ENCODE measurements around the gene MBD3L5.

- TF ChIP-seq CTCF (IDR thresholded peaks at IDR 0.05) (no peak), POLR2A (IDR thresholded peaks at IDR 0.05) (no peak)
Measured at GRCh38 chr19:6988257-6988656, 42.1 kb upstream of the MBD3L5 start.
